CD4-positive, alpha-beta T cell (primary cell): ENCODE data around the gene PSMC3. TPM values are rescaled to one million over a fixed set of nuclear protein-coding genes. Genes with fewer than 3 reads are reported as not detected.

Experiments
- ATAC-seq: fragments of 200-7000 bp; cut with Tn5 transposase; one replicate; pipeline ENCODE4 v1.10.0; 2022; ENCODE audit warnings: mild to moderate bottlenecking; ENCODE audit not compliant: poor library complexity
- CTCF ChIA-PET: fragments of 350-600 bp; sonication (Branson Sonifier 250); formaldehyde crosslinking; loops from one replicate; lab custom pipeline; 2021; ENCODE audit warnings: antibody characterized with exemption, inconsistent platforms; lab: Charles Lee
- POLR2A ChIA-PET: fragments of 350-600 bp; sonication (Branson Sonifier 250); formaldehyde crosslinking; loops from one replicate; lab custom pipeline; 2021; ENCODE audit warnings: antibody characterized with exemption, inconsistent platforms; lab: Charles Lee
- DNase-seq, 14 experiments: peaks; one replicate each; pipeline ENCODE4 v3.0.0-alpha.2; 2013 to 2020; ENCODE audit warnings: mixed read lengths in 2 of 14
- H3K27ac ChIP-seq, 2 donors: one replicate each; pipeline versions ENCODE4 v1.5.1 to v1.7.0; 2013; ENCODE audit warnings: low read length in 2 of 2, low read depth in 1 of 2, mild to moderate bottlenecking in 1 of 2
- H3K27me3 ChIP-seq, 2 experiments: 1 replicate in 1 of 2; 2 replicates in 1 of 2; pipeline versions ENCODE4 v1.6.1 to v1.7.0; 2013; ENCODE audit warnings: low read length in 2 of 2, control low read depth in 1 of 2, mild to moderate bottlenecking in 1 of 2, moderate library complexity in 1 of 2; ENCODE audit not compliant: insufficient read depth in 2 of 2, control insufficient read depth in 1 of 2
- H3K36me3 ChIP-seq: one replicate; pipeline ENCODE4 v1.6.1; 2013; ENCODE audit warnings: low read length, control low read depth; ENCODE audit not compliant: insufficient read depth
- H3K4me1 ChIP-seq: one replicate; pipeline ENCODE4 v1.6.1; 2013; ENCODE audit warnings: low read length, control low read depth; ENCODE audit not compliant: insufficient read depth
- H3K4me3 ChIP-seq: one replicate; pipeline ENCODE4 v1.5.1; 2013; ENCODE audit warnings: mild to moderate bottlenecking, low read length, moderate library complexity
- H3K9me3 ChIP-seq, 2 experiments: 1 replicate in 1 of 2; 2 replicates in 1 of 2; pipeline versions ENCODE4 v1.6.1 to v1.7.0; 2013; ENCODE audit warnings: low read length in 2 of 2, mild to moderate bottlenecking in 2 of 2, control low read depth in 1 of 2, moderate library complexity in 1 of 2; ENCODE audit not compliant: control insufficient read depth in 1 of 2, insufficient read depth in 1 of 2
- H3K27ac Mint-ChIP-seq: one replicate; pipeline ENCODE4 v1.8.0; 2020; ENCODE audit warnings: mixed read lengths
- H3K27me3 Mint-ChIP-seq: one replicate; pipeline ENCODE4 v1.8.0; 2021; ENCODE audit warnings: mixed read lengths
- H3K36me3 Mint-ChIP-seq: one replicate; pipeline ENCODE4 v1.8.0; 2021; ENCODE audit warnings: low read depth, mixed read lengths
- H3K4me1 Mint-ChIP-seq: one replicate; pipeline ENCODE4 v1.8.0; 2021; ENCODE audit warnings: low read depth, mixed read lengths
- H3K4me3 Mint-ChIP-seq: one replicate; pipeline ENCODE4 v1.8.0; 2020; ENCODE audit warnings: mild to moderate bottlenecking, mixed read lengths
- H3K9me3 Mint-ChIP-seq: one replicate; pipeline ENCODE4 v1.8.0; 2020; ENCODE audit warnings: mixed read lengths
- CTCF ChIP-seq: fragments of 200-600 bp; IDR thresholded peaks from one replicate; pipeline ENCODE4 v1.8.0; 2022; ENCODE audit warnings: antibody characterized with exemption, mild to moderate bottlenecking
- intact Hi-C, 2 experiments: fragments of 100-400 bp; cut with DNase I in 1 of 2; cut with micrococcal nuclease in 1 of 2; formaldehyde crosslinking; loops; one replicate each; pipeline versions ENCODE4 v1.15.1 to v1.9.0; 2023 to 2025; cut with DNase I, micrococcal nuclease
- total RNA-seq, 174 experiments: library from RNA in 2 of 174; stranded (reverse) in 2 of 174; gene quantifications; one replicate each; pipeline ENCODE4 v1.2.3 and lab custom pipeline; 2021 to 2026

Gene PSMC3
- total RNA-seq, 2 experiments from 2014 or later, result 51.3 to 59.5 TPM

- peak within 1 kb of the TSS; percentile 38 for H3K4me3 ChIP-seq
- H3K36me3 Mint-ChIP-seq, result no peaks in the 10 kb centered on the region
- H3K9me3 ChIP-seq, result no peaks in the 10 kb centered on the region
- ChIA-PET CTCF (no interaction called here), POLR2A (interaction anchor here (0.6 to 1.7 kb wide), 3 partner anchors 12 to 21 kb away, joined by 3 to 5 read pairs (median 3); no protein-coding TSS in a partner anchor)
- peak within 1 kb of the TSS in 1 of 2 donors; percentile 17 for H3K27ac ChIP-seq
- H3K4me1 ChIP-seq, result peaks cover 13% of the 10 kb centered on the region
- ATAC-seq (no peak), DNase-seq (peak in 3 of 14 experiments; percentile 27 to 70 (median 64))
- no peaks in the 10 kb centered on the region for H3K36me3 ChIP-seq
- no peak within 1 kb of the TSS for H3K27ac Mint-ChIP-seq
- H3K9me3 Mint-ChIP-seq, result no peaks in the 10 kb centered on the region
- TF ChIP-seq CTCF, result no peak
- no peaks in the 10 kb centered on the region for H3K27me3 Mint-ChIP-seq
- no peak within 1 kb of the TSS for H3K4me3 Mint-ChIP-seq
- intact Hi-C loops, result no loop called here
- H3K27me3 ChIP-seq, result no peaks in the 10 kb centered on the region
- no peaks in the 10 kb centered on the region for H3K4me1 Mint-ChIP-seq
Measured at GRCh38 chr11:47378010-47378835, 48.0 kb downstream of the PSMC3 start, which contains the start of gene SPI1. Gene SPI1, minus strand, starts transcription at chr11:47378547. Its CDS starts 194 bp downstream, at chr11:47378353.

GRCh38 chr11:47377571-47378009, 48.6 kb downstream of the PSMC3 start:
- Histone ChIP-seq H3K4me3 (peak overlapping the region; percentile 38), H3K36me3 (no peaks in the 10 kb centered on the region), H3K4me1 (peaks cover 13% of the 10 kb centered on the region), H3K27me3 (no peaks in the 10 kb centered on the region), H3K27ac (no peak overlapping the region), H3K9me3 (no peaks in the 10 kb centered on the region)
- DNase-seq (no peak), ATAC-seq (no peak)
- H3K27me3 Mint-ChIP-seq, result no peaks in the 10 kb centered on the region
- H3K4me3 Mint-ChIP-seq, result no peak overlapping the region
- no peaks in the 10 kb centered on the region for H3K9me3 Mint-ChIP-seq
- CTCF ChIA-PET, result interaction anchor here (1.0 kb wide), 1 partner anchor 34 kb away, joined by 5 read pairs; no protein-coding TSS in a partner anchor
- TF ChIP-seq CTCF, result no peak
- POLR2A ChIA-PET, result interaction anchor here (0.6 kb wide), 1 partner anchor 22 kb away, joined by 3 read pairs; no protein-coding TSS in a partner anchor
- intact Hi-C loops, result no loop called here
- H3K36me3 Mint-ChIP-seq, result no peaks in the 10 kb centered on the region
- no peak overlapping the region for H3K27ac Mint-ChIP-seq
- no peaks in the 10 kb centered on the region for H3K4me1 Mint-ChIP-seq

- Histone ChIP-seq H3K36me3 (no peaks in the 10 kb centered on the region), H3K27ac (no peak overlapping the region), H3K4me3 (peak overlapping the region; percentile 38), H3K27me3 (no peaks in the 10 kb centered on the region), H3K9me3 (no peaks in the 10 kb centered on the region), H3K4me1 (peaks cover 13% of the 10 kb centered on the region)
- no peaks in the 10 kb centered on the region for H3K36me3 Mint-ChIP-seq
- H3K9me3 Mint-ChIP-seq, result no peaks in the 10 kb centered on the region
- CTCF ChIA-PET, result interaction anchor here (1.0 kb wide), 1 partner anchor 35 kb away, joined by 5 read pairs; no protein-coding TSS in a partner anchor
- no peaks in the 10 kb centered on the region for H3K4me1 Mint-ChIP-seq
- ATAC-seq (no peak), DNase-seq (peak in 2 of 14 experiments; percentile 36 to 57)
- POLR2A ChIA-PET, result no interaction called here
- no peaks in the 10 kb centered on the region for H3K27me3 Mint-ChIP-seq
- no peak for TF ChIP-seq CTCF
- H3K27ac Mint-ChIP-seq, result no peak overlapping the region
- intact Hi-C loops, result no loop called here
- H3K4me3 Mint-ChIP-seq, result no peak overlapping the region
Measured at GRCh38 chr11:47376525-47377371, 49.5 kb downstream of the PSMC3 start.
